PFSK-1 (cell line): ENCODE measurements around the gene ENSA. TPM values are rescaled to one million over a fixed set of nuclear protein-coding genes. Genes with fewer than 3 reads are reported as not detected.

Source experiments
- FOXP2 ChIP-seq: optimal IDR thresholded peaks from 2 replicates; pipeline ENCODE3; 2011; ENCODE audit warnings: borderline replicate concordance, control low read depth, inconsistent platforms; ENCODE audit not compliant: insufficient read depth; ENCODE audit errors: extremely low read length, extremely low read depth
- POLR2AphosphoS5 ChIP-seq: IDR thresholded peaks from 2 replicates; pipeline ENCODE4 v1.6.1; 2012; ENCODE audit warnings: low read depth, mild to moderate bottlenecking, control low read depth, low read length, moderate library complexity
- SIN3A ChIP-seq: IDR thresholded peaks from 2 replicates; pipeline ENCODE4 v1.6.1; 2012; ENCODE audit warnings: mild to moderate bottlenecking, low read length, moderate library complexity, borderline replicate concordance; ENCODE audit not compliant: insufficient read depth
- TAF1 ChIP-seq: IDR thresholded peaks from 2 replicates; pipeline ENCODE4 v1.6.1; 2012; ENCODE audit warnings: low read length, control low read depth, borderline replicate concordance; ENCODE audit not compliant: insufficient read depth
- polyA plus RNA-seq: library from polyadenylated mRNA; unstranded; fragments of >200 nt; gene quantifications from one replicate; pipeline ENCODE4 v1.2.1, GENCODE V29; 2012; ENCODE audit warnings: low read depth, missing spikeins; ENCODE audit not compliant: insufficient read length
- TF ChIP-seq, protein P1 (sequence below), 2 experiments: IDR thresholded peaks; 2 replicates each; pipeline versions ENCODE4 v1.6.1 to v1.8.0; 2011 to 2012; ENCODE audit warnings: low read depth in 2 of 2, low read length in 2 of 2, control low read depth in 1 of 2, inconsistent platforms in 1 of 2, mild to moderate bottlenecking in 1 of 2, moderate library complexity in 1 of 2; ENCODE audit not compliant: insufficient read depth in 1 of 2

The ENSA gene, protein sequence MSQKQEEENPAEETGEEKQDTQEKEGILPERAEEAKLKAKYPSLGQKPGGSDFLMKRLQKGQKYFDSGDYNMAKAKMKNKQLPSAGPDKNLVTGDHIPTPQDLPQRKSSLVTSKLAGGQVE
- polyA plus RNA-seq = 121 TPM

DNA sequence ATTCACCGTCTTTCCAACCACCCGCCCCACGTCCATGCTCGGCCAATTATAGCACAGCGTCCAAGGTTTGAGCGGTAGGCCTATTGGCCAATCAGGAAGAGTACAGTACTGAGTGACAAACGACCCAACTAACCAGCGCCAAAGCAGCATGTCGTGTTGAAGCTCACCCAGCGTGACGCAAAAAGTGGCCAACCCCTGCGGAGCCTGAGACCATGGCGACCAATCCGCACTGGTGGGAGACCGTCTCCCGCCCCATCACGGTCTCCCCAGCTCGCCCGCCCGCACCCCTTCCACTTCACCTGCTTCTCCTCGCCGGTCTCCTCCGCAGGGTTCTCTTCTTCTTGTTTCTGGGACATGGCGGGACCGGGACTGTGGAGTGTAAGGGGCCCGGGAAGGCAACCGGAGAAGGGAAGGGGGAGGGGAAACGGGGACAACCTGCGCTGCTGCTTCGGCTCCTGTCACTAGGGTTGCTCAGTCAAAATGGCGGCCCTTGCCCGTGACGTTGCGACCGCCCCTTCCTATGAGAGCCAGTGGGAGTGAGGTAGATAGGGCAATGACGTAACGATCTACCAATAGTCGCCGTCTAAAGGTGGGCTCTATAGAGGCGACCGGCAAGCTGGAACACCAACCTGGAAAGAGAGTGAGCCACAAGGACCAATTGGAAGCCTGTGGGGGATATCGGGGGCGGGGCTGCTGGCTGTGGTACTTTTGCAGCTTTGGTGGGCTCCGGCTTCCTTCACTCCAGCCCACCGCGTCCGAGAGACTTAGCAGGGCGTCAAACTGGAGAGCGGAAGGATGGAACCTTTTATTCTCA is at the start of gene ENSA:
Gene ENSA (minus strand): TSS at position 498 of the 814 bp plus-strand sequence. CDS start 142 bp downstream, at position 356.
- TF ChIP-seq TAF1 (0 out of 2 replicates have a peak, but pooled peaks have one; percentile 62), POLR2AphosphoS5 (peak; percentile 81; the same call in 1 of the 2 replicates), FOXP2 (no peak)
- TF ChIP-seq, protein P1, sequence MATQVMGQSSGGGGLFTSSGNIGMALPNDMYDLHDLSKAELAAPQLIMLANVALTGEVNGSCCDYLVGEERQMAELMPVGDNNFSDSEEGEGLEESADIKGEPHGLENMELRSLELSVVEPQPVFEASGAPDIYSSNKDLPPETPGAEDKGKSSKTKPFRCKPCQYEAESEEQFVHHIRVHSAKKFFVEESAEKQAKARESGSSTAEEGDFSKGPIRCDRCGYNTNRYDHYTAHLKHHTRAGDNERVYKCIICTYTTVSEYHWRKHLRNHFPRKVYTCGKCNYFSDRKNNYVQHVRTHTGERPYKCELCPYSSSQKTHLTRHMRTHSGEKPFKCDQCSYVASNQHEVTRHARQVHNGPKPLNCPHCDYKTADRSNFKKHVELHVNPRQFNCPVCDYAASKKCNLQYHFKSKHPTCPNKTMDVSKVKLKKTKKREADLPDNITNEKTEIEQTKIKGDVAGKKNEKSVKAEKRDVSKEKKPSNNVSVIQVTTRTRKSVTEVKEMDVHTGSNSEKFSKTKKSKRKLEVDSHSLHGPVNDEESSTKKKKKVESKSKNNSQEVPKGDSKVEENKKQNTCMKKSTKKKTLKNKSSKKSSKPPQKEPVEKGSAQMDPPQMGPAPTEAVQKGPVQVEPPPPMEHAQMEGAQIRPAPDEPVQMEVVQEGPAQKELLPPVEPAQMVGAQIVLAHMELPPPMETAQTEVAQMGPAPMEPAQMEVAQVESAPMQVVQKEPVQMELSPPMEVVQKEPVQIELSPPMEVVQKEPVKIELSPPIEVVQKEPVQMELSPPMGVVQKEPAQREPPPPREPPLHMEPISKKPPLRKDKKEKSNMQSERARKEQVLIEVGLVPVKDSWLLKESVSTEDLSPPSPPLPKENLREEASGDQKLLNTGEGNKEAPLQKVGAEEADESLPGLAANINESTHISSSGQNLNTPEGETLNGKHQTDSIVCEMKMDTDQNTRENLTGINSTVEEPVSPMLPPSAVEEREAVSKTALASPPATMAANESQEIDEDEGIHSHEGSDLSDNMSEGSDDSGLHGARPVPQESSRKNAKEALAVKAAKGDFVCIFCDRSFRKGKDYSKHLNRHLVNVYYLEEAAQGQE (IDR thresholded peaks at IDR 0.05; ENCODE audit: insufficient read depth in 1 of 2, low read depth in 2 of 2, low read length in 2 of 2) = 0 out of 4 replicates have a peak, but pooled peaks of 1 of the 2 experiments have one; percentile 9

DNA sequence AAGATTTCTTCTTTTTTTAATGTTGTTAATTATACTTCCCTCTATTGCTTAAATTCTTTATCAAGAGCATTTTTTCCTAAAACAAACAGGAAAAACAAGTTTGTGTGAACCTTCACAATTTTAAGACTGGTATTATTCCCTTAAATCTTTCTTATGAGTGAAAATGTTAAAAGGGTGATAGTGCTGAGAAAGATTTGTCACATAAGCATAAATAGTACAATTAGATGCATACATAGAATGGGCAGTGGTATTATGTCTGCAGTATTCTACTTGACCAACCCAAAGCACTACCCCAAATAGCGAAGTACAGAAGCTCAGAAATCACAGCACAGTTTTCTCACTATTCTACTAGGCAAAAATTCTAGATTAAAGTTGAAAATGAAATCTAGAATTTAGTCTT is 49.6 kb upstream of the ENSA start:
- TF ChIP-seq TAF1 = no peak
- TF ChIP-seq FOXP2 = no peak
- TF ChIP-seq POLR2AphosphoS5 = no peak
- TF ChIP-seq SIN3A = no peak
- TF ChIP-seq, protein P1 (IDR thresholded peaks at IDR 0.05; ENCODE audit: insufficient read depth in 1 of 2, low read depth in 2 of 2, low read length in 2 of 2) = no peak

DNA sequence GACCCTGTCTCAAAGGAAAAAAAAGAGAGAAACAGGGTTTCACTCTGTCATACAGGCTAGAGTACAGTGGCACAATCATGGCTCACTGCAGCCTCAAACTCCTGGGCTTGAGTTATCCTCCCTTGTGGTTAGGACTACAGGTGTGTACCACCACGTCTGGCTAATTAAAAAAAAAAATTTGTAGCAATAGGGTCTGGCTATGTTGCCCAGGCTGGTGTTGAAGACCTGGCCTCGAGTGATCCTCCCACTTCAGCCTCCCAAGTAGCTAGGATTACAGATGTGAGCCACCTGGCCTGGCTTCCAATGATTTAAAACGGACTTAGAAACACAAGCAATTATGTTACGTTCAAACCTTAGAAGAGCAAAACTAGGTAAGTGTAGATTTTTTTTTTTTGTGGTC is 45.5 kb upstream of the ENSA start:
- TF ChIP-seq FOXP2 (no peak), TAF1 (no peak), SIN3A (no peak)
- TF ChIP-seq, protein P1 (IDR thresholded peaks at IDR 0.05; ENCODE audit: insufficient read depth in 1 of 2, low read depth in 2 of 2, low read length in 2 of 2) = no peak

DNA sequence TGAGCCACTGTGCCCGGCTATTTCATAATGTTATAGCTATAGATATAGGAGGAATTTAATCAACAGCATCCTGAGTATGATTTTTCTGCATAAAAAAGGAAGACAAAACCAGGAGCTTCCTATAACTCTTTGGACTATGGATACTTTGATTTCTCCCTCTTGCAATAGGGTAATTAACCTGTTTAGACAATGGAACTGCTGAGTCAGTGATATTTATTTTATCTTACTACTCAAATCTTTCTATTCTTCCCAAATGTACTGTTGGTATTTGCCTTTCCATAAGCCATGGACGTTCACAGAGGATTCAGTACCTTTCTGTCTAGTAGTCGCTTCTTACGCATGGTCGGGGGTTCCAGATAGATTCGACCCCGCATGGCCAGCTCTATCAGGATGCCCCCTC is 33.9 kb upstream of the ENSA start:
- TF ChIP-seq FOXP2 = no peak
- TF ChIP-seq, protein P1 (IDR thresholded peaks at IDR 0.05; ENCODE audit: insufficient read depth in 1 of 2, low read depth in 2 of 2, low read length in 2 of 2) = no peak
- no peak for TF ChIP-seq SIN3A
- no peak for TF ChIP-seq POLR2AphosphoS5
- no peak for TF ChIP-seq TAF1
